LNCAP (cell line): ENCODE data around the gene SPTBN2.

Experiments used
- TF ChIP-seq, protein P1 (sequence below): fragments of 450-650 bp; IDR thresholded peaks from 2 replicates; pipeline ENCODE4 v1.5.1; 2017; ENCODE audit warnings: mild to moderate bottlenecking

SPTBN2 gene

GRCh38 chr11:66722745-66723651 is 6.0 kb downstream of the SPTBN2 start:
- TF ChIP-seq, protein P1, sequence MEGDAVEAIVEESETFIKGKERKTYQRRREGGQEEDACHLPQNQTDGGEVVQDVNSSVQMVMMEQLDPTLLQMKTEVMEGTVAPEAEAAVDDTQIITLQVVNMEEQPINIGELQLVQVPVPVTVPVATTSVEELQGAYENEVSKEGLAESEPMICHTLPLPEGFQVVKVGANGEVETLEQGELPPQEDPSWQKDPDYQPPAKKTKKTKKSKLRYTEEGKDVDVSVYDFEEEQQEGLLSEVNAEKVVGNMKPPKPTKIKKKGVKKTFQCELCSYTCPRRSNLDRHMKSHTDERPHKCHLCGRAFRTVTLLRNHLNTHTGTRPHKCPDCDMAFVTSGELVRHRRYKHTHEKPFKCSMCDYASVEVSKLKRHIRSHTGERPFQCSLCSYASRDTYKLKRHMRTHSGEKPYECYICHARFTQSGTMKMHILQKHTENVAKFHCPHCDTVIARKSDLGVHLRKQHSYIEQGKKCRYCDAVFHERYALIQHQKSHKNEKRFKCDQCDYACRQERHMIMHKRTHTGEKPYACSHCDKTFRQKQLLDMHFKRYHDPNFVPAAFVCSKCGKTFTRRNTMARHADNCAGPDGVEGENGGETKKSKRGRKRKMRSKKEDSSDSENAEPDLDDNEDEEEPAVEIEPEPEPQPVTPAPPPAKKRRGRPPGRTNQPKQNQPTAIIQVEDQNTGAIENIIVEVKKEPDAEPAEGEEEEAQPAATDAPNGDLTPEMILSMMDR: no peak

DNA sequence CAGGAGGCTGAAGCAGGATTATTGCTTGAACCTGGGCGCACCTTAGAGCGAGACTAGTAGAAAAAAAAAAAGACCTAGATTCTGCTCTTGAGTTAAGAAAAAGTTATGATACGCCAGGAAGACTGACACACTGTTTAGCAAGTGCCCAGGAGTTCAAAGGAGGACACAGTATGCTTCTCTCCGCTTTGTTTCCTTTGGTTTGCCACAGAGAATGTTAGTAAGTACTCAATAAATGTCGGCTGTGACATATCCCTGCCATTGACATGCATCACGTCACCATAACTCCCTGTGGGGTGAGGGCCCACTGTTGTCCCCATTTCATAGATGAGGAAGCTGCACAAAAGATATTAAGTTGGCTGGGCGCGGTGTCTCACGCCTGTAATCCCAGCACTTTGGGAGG is 7.1 kb downstream of the SPTBN2 start:
- TF ChIP-seq, protein P1: no peak

DNA sequence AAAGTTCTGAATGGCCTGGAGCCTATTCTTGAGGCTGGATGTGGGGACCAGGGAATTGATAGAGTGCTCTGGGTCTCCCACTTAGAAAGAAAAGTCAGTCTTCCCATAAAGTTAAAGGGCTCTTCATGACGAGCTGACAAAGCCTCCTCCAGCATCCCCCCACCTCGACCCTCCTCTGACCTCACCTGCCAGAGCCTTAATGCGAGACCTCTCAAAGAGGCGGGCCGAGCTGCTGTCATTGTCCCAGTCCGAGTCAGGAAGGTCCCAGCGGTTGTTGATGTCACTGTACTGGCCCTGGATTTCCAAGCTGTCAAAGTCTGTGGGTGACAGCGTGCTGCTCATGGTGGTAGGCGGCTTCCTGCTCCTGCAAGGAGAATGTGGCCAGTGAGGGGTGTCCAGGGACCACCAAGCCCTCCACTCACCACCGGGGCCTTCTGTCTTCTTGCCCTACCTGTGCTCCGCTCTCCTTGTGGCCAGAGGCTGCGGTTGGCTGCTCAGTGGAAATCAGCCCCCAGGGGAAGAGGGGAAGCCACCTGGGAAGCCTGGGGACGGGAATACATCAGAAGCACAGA is 8.0 kb downstream of the SPTBN2 start:
- TF ChIP-seq, protein P1: no peak

DNA sequence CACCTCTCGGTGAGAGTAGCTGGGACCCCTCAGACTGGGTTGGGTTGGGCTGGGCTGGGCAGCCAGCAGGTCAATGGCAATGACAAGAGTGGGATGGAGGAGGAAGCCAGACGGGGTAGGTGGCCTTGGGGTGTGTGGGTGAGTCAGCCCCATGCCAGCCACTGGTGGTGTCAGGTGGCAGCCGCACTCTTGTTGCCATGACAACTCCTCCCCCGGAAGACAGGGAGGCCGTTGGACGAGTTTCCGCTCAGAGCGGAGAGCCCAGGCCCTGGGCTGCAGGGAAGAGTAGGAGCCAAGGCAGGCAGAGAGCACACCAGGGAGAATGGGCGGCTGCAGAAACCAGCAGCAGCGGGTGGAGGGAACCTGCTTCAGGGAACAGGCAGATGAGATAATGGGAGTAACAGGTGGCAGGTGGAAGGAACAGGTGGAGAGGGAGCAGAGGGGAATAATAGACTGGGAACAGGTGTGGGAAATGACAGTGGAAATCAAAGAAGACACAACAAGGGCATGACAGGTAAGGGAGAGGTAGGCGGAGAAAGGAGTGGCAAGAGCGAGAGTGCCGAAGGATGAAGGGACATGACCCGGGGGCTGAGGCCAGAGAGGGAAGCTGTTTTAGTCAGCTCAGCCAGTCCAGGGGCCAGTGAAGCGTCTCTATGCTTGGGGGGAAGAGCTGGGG is 8.7 kb downstream of the SPTBN2 start:
- TF ChIP-seq, protein P1: no peak

DNA sequence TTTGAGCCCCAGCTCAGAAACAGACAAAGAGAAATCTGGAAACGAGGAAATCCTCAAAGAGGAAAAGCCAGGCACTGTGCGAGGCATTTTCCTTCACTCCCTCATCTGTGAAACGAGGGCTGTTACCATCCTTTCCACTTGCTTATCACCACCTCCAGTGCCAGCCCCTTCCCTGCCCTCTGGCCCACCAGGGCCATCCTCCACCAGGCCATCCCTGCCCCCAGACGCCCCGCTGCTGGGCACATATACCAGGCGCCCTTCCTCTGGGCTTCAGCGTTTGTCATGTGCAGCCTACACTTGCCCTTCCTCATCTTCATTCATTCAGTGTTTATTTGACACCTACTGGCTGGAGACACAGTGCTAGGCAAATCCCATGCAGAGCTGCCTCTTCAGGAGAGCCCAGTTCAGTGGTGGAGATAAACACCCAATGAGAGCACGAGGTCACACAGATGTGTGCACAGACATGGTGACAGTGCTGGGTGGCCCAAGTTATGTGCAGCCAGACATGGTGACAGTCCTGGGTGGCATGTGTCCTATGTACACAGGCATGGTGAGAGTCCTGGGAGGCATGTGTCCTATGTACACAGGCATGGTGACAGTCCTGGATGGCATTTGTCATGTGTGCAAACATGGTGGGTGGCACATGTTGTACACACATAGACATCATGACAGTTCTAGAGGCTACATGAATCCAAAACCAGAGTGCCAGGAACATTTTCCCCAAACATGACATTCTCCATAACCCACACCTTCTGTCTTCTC is 9.7 kb downstream of the SPTBN2 start:
- TF ChIP-seq, protein P1: no peak

DNA sequence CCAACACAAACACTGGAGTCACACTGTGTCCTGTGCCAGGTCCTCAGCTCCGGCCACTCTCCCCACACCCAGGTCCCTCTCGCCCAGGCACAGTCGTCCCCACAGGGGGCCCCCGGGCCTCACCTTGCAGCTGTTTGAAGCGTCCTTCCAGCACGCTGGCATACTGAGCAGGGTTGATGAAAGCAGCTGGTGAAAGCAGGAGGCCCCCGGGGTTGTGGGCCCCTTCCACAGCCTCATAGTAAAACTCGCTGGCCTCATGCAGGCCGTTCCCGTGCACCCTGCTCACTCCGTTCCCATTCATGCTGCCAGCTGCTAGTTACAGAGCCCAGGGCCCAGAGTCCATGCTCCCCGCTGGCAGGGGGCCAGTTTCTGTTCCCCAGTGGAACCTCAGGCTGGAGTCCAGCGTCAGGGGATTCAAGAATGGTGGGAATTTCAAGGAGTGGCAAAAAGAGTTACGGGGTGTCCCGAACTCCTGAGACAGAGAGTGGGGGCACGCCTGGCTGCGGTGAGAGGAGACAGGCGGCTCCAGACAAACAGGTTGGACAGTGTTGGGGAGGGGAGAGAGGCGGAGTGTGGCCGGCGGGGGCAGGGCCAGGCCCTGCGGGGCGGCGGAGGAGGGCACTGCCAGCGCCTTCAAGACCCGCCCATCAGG is 10.6 kb downstream of the SPTBN2 start:
- TF ChIP-seq, protein P1: no peak

DNA sequence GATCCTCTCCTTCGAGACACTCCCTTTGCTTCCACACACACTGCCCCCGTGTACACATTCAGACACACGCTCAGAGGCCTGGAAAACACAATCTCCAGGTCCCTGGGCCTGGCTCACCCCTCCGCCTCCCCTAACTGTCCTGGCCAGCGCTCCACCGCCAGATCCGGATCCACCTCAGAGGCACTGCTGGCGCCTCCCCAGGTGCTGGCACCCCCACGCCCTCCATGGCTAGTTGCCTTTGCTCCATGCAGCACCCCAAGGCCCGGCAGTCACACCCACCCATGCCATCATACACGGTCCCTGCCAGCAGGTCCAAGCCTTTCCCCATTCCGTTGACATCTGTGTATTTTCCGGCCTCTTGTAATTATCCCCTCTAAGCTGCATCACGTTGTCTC is 11.1 kb downstream of the SPTBN2 start:
- TF ChIP-seq, protein P1: no peak
